ENCODE data around the gene NRP1.

DNA sequence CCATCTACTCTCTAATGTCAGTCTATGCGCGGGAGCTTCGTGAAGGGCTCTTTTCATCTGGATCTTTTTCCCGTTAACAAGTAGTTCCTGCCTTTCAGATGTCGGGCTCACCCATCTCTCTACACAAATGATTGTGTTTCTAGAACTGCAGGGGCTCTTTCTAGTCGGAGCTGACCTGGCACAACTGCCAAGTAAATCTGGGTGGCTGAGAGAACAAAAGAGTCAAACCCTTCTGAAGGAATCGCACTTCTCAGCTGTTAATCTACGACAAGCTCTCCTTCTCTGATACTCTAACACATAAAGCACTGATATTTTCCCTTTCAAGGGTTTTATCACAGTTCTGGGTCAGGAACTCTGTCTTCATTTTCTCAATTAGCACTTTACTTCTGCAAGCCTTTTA lies 144.7 kb downstream of the NRP1 start:
- no peak for TF ChIP-seq CTCF (IDR thresholded peaks at IDR 0.05 in 4 of 5, conservative IDR thresholded peaks at IDR 0.05 in 1 of 5)
- no peak for TF ChIP-seq POLR2A (IDR thresholded peaks at IDR 0.05)
